NCI-H2196 treated with DMSO at 0.1 percent for 48 hours (cell line): ENCODE results near the gene MYO9B.

ENCODE experiments used
- DNase-seq: peaks from one replicate; lab custom pipeline; 2025; ENCODE audit not compliant: unreplicated experiment; lab: John Stamatoyannopoulos, UW

MYO9B gene

DNA sequence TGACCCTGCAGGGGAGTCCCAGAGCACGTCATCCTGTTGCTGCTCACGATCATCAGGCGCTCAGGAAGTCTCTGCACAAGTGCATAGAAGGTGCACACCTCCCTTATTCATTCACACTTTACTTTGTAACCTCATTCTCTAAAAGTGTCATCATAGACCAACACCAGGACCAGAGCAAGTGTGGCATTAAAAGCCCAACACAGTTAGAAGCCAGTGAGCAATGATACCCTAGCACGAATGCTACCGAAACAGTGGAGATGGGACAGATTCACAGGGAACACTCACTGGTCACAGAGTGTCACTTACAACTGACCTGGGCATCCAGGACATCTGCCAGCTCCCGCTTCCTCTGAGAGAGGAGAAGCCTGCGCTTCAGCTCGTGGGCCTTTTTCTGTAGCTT is 17.3 kb upstream of the MYO9B start:
- no peak for DNase-seq

DNA sequence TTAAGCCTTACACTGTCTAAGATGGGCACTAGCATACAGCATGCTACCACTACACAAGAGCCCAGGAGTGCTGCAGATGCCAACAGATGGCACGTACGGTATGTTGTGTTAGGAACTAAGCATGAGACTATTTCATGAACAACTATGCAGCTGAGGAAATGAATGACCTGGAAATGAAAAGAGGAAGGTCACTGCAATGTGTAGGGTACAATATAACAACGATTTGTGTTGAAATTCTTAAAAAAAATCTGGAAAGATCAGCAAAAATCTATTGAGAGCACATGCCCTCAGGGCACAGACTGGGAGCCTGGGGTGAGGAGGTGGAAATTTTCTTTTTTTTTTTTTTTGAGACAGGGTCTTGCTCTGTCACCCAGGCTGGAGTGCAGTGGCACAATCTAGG is 14.8 kb upstream of the MYO9B start:
- DNase-seq, result no peak

DNA sequence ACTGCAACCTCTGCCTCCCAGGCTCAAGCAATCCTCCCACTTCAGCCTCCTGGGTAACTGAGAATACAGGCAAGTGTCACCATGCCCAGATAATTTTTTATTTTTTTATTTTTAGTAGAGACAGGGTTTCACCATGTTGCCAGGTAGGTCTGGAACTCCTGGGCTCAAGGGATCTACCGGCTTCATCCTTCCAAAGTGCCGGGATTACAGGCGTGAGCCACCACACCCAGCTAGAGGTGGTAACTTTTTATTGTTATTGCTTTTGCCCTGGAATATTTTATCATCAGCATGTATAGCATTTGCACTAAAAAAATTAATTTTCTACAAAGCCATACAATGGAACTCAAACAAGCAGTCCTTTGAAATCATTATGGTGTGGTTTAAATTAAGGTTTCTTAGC is 14.4 kb upstream of the MYO9B start:
- no peak for DNase-seq

DNA sequence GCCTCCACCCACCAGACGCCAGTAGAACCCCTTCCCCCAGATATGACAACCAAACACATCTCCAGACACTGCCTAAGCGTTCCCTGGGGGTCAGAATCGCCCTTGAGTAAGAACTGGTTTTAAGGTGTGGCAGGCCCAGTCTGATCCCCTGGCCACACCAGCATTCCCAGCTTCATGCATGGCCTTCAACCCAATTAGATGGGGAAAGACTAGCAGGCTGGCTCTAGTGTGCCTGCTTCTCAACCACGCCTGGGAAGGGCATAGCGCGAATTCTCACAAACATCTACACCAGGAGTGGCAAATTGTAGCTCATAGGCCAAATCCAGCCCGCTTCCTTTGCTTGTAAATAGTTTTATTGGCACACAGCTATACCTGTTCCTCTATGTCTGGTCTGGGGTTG is 13.9 kb upstream of the MYO9B start:
- DNase-seq, result no peak

DNA sequence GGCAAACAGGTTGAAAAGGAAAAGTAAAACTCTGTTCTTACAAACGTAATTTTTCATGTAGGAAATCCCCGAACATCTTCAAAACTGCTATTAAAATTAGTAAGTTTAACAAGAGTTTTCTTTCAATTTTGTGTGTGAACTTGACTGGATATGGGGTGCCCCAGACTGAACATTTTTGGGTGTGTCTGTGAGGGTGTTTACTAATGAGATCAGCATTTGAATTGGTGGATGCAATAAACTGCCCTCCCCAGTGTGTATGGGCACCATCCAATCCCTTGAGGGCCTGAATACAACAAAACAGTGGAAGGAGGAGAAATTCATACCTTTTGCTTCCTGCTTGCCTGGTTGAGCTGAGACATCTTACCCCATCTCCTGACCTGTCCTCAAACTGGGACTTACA is 12.1 kb upstream of the MYO9B start:
- no peak for DNase-seq

DNA sequence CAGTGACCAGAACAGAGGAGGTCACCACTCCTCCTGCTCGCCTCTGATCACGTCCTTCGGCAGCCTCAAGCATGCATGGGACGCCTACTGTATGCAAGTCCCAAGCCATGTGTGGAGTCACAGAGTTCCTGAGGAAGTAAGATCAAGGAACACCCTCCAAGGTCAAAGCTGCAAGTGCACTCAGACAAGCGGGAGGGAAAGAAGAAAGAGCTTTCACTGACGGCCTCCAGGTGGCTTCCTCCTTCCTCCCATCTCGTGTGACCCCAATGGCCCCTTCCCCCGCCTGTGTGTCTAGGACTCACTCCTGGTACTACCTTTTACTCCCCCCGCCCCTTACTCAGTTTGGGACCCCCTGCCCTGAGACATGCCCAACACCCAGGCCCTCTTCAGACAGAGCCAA is 6.4 kb upstream of the MYO9B start:
- DNase-seq, result no peak

DNA sequence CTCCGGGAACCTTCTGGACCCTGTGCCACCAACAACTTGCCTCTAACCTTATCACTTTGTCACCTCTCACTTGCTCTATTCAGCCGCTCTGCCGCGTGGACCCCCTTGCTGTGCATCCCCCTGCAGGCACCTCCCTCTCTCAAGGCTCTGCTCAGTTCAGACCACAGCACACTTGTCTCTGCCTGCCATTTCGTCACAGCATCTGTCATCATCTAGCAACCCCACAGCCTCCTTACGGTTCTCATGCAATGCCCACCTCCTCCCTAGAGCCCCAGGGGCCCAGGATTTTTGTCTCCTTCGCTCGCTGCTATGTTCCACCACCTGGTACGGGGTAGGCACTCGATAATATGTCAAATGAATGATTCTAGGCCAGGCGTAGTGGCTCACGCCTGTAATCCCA is 5.2 kb upstream of the MYO9B start:
- DNase-seq, result no peak

DNA sequence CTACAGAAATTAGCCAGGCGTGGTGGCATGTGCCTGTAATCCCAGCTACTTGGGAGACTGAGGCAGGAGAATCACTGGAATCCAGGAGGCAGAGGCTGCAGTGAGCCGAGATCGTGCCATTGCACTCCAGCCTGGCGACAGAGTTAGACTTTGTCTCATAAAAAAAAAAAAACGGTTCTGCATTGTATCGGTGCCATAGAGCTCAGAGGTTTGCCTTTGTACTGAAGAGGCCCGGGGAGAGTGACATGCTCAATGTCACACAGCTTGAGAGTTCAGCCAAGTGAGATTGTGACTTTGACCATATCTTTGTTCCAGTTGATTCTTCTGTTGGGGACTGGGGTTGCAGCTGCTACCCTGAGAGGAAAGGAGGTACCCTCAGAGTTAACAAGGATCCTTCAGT is 4.7 kb upstream of the MYO9B start:
- no peak for DNase-seq

DNA sequence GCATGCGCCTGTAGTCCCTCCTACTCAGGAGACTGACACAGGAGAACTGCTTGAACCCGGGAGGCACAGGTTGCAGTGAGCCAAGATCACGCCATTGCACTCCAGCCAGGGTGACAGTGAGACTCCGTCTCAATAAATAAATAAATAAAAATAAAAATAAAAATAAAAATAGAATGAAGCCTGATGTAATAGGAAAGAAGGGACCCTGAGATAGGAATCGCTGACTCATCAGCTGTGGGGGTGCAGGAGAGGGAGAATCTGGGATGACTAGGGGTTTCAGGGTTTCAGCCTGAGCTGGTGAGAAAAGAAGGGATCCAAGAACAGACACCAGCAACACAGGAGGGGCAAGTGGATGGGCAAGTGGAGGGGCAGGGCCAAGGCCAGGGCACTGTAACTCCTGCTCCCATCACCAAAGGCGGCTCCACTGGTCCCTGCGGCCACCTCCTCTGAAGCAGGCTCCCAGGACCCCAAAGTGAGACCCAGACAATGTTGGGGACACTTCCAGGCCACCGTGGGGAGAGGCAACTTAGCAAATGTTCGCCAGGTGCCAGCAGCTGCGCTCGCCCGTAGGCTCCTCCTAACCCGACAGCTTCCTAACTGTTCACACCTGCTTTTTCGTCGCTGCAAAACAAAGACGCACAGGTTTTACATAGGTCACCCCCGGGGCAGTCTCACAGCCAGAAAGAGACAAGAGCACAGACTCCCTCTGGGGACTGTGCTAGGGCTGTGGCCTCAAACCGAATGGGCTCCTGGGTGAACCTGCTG is 1.5 kb upstream of the MYO9B start:
- no peak for DNase-seq

DNA sequence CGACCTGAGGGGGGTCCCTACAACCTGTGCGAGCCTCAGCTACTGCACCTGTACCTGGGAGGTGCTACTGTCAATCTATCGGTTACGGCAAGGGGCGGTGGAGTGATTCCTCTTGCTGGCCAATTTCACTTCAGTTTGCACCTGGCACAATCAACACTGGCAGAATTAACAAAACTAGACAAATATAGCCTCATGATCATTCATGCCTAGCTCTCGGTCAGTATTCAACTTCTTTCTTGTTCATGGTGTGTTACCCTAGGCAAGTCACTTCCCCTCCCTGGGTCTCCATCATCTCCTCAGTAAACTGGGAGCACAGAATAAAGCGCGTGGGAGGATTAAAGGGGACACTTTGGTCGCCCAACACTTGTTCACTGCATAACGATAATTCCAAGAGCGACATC is 943 bp upstream of the MYO9B start:
- no peak for DNase-seq

DNA sequence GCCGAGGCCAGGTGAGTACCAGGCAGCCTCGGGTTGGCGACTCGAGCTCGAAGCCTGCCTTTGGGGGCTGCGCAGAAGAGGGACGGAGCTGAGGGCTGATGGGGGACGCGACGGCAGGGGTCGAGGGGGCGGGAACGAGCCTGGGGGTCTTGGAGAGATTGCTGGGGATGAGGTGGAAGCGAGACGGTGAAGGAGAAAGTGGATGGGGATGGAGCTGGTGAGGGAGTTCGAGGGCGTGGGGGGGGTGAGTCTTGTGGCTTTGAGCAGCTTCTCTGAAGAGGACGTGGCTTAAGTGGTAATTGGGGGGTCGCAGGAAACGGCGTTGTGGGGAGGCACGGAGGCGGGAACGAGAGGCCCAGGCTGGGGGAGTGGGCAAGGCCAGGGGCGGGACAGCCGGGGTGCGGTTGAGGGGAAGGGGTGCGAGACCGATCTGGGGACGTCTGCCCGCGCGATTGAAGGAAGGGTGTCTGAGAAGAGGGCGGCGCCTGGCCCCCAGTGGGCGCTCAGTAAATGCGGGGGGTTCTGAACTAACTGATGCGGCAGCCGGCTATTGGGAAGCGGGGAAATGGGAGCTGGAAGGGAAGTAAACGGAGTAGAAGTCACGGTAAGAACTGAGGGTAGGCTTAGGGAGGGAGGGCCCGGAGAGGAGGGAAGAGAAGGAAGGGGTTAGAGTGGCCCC is 426 bp downstream of the MYO9B start:
- no peak for DNase-seq

DNA sequence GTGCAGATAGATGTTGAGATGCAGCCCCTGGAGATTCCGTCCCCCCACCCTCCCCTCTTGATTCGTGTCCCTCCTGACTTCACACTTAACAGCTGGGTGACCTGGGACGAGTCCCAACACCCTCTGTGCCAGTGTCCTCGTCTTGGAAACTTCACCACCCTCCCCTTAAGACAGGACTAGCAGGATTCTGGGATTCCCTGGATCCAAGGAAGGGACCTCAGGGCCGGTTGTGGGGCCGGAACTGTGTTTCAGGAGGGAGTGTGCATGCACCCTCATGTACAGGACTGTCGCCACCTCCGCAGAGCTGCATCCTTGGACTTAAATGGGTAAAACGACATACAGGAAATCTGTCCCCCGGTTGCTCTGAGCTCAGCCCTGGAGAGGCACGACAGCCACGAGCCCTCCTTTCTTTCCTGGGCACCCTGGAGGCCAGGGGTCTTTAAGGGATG is 990 bp downstream of the MYO9B start:
- no peak for DNase-seq

DNA sequence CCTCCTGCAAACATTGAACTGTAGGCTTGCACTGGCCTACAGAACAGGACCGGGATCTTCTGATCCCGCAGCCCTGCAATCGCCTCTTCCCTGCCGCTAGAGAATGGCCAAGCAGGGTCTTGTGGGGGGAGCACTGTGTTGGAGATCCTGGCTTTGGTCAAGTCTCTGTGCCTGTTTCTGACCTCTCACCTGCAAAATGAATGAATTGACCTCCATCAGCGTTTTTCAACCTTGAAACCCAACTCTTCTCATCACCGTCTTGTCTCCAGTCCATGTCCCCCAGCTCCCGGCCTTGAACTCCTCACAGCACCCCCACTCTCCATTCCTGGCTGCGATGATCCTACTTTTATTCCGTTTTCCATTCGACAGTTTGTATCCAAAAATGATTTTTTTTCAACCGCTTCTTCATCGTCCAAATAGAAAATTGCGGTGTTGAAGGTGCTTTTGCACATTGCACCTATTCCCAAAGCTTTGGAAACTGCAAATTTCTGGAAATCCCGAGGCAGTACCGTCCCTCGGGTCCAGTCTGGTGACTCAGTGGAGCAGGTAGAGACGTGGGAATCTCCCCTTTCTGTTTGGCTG is 2.0 kb downstream of the MYO9B start:
- no peak for DNase-seq

DNA sequence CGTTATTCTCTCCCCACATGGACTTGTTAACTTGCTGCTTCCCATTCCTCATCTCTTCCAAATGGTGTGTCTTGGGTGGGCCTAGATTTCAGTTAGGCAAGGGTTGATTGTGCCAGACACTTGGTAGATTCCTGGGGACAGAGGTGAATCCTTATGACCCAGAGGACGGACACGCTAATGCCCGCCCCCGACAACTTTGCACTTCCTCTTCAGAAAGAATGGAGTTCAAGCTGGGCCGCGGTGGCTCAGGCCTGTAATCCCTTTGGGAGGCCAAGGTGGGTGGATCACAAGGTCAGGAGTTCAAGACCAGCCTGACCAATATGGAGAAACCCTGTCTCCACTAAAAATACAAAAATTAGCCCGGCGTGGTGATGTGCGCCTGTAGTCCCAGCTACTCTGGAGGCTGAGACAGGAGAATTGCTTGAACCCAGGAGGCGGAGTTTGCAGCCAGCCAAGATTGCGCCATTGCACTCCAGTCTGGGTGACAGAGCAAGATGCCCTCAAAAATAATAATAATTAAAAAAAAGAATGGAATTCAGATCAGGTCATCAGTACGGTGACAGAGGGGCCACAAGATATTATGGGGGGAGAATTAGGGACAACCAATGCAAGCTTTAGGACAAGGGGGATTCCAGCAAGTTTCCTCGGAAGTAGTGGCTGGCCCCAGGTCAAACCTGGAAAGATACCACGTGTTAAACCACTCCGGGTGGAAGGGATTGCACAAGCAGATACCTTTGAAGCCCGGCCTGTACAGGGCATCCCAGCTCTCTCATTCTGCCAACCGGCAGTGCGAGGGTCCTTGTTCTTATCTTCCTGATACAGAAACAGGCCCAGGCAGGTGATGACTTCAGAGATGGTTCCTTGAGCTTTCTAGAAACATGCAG is 2.7 kb downstream of the MYO9B start:
- no peak for DNase-seq

DNA sequence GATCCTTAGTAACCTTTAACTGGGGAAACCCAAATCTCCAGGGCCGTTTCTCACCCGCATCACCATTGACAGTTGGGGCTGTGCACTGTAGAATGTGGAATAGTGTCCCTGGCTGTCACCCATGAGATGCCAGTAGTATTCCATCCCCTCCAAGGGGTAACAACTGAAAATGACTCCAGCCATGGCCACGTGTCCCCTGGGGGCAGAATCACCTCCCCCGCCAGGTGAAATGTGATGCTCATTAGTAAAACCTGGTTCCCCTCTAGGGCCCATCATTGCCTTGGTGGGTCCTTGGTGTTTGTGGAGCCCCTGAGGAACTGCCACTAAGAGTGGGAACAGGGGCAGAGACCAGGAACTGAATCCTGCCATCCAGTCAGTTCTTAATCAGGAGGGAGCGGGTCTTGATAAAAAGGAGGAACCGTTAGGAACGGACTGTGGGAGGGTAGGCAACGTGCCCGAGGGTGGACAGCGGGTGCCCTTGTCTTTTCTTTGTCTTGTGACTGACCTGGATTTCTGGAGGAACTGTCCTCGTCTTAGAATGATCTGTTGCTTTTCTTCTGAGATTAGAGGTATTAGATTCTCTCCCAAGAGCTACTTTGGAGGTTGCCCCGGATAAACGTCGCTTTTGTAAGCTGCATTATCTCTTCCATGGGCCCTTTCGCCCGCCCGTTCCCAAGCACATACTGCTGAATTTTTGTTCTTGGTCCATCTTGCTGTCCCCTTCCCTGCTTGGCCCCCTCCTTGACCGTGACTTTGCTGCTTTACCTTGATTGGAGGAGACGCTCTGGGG is 3.5 kb downstream of the MYO9B start:
- no peak for DNase-seq

DNA sequence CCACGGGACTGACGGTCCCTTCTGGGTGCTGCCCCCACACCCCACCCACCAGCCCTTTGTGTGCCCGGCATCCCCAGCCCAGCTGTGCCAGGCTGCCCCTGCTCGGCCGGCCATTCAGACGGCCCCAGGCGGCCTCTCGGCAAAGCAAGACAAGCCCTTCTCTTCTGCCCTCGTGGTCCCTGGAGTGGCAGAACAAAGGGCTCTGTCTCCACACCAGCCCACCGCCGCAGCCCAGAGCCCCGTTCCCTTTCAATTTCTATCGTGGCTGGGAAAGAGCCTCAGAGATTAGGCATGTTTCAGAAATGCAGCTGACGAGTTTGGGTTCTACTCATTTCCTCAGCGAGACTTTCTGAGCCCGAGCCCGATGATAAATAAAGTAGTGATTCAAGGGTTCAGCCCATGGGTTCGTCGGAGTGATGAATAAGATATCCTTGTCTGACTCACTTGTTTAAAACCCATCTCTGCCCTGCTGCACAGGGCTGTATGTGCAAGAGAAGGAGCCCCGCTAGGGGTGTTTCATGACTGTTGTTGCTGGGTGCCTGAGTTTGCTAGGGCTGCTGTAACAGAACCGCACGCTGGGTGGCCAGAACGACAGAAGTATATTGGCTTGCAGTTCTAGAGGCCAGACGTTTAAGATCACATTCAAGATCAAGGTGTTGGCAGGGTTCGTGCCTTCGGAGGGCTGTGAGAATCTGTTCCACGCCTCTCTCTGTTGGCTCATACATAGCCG is 4.3 kb downstream of the MYO9B start:
- DNase-seq, result no peak

DNA sequence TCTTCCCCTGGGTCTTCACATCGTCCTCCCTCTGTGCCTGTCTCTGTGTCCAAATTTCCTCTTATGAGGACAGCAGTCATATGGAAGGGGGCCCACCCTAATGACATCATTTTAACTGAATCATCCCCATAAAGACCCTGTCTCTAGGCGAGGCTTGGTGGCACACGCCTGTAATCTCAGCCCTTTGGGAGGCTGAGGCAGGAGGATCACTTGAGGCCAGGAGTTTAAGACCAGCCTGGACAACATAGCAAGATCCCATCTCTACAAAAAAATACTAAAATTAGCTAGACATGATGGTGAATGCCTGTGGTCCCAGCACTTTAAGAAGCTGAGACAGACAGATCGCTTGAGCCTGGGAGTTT is 4.8 kb downstream of the MYO9B start:
- DNase-seq, result no peak

DNA sequence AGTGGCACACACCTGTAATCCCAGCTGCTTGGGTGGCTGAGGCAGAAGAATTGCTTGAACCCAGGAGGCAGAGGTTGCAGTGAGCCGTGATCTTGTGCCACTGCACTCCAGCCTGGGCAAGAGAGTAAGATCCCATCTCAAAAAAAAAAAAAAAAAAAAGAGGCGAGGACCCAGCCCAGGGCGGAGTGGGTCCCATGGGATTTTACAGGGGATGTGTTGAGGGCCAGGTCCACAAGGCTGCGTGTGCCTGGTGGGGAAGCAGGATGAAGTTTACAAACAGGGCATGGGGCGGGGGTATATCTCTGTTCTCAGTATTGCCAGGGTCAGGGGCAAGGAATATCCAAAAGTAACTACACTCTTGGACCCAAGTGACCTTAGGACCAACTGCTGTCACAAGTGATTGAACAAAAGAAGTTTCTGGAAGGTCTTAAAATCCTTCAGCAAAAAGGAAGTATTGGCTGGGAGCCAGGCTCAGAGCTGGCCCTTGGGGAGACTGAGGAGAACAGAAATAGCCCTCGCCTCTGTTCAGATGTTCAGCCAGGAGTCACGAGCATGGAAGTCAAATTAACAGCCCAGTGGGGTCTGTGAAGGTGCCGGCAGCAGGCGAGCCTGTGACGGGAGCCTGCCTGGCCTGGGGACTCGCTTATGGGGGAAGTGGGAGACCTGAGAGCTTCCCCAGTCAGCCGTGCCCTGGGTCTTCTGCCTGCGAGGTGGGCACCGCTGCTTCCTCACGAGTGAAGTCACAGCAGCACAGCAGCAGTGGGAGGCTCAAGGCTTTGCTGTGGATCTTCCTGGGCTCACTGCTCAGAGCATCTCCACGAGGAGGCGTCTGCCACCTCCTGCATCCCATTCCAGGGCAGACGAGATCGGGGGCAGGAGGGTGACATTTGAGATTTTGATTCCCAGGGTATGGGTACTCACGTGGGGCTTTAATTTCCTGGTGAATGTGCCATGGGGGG is 6.4 kb downstream of the MYO9B start:
- no peak for DNase-seq

DNA sequence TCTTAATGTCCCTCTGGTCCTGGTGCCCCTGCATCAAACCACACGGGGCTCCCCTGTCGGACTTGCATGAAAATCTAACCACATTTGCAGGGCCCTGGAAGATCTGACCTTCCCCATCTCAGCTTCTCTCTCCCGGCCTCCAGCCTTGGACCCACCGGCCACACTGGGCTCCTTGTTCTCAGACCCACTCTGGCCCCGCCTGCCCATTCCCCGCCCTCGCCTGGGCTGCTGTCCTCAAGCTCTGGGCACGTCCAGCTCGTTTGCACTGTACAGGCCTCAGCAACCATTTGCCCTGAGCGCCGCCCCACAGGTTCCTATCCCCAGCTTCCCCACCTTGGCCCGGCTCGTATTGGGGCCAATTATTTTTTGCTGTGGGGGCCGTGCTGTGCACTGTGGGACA is 10.5 kb downstream of the MYO9B start:
- no peak for DNase-seq
